PC-3 (cell line): ENCODE measurements around the gene SLC25A12.

Experiments used
- EZH2 ChIP-seq: fragments of 300-600 bp; sonication (generic); IDR thresholded peaks from one replicate; pipeline ENCODE4 v1.6.1; 2017; ENCODE audit warnings: antibody characterized with exemption, mild to moderate bottlenecking, low read length; ENCODE audit not compliant: unreplicated experiment
- TF ChIP-seq, protein P1 (sequence below): fragments of 300-600 bp; sonication (generic); conservative IDR thresholded peaks from 2 replicates; pipeline ENCODE4 v1.5.1; 2017; ENCODE audit warnings: antibody characterized with exemption, low read depth, mild to moderate bottlenecking, low read length

- TF ChIP-seq EZH2, result no peak
- TF ChIP-seq, protein P1, sequence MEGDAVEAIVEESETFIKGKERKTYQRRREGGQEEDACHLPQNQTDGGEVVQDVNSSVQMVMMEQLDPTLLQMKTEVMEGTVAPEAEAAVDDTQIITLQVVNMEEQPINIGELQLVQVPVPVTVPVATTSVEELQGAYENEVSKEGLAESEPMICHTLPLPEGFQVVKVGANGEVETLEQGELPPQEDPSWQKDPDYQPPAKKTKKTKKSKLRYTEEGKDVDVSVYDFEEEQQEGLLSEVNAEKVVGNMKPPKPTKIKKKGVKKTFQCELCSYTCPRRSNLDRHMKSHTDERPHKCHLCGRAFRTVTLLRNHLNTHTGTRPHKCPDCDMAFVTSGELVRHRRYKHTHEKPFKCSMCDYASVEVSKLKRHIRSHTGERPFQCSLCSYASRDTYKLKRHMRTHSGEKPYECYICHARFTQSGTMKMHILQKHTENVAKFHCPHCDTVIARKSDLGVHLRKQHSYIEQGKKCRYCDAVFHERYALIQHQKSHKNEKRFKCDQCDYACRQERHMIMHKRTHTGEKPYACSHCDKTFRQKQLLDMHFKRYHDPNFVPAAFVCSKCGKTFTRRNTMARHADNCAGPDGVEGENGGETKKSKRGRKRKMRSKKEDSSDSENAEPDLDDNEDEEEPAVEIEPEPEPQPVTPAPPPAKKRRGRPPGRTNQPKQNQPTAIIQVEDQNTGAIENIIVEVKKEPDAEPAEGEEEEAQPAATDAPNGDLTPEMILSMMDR, result no peak
These were observed 19.5 kb downstream of the SLC25A12 start for GRCh38 chr2:171874517-171874916.
